ENCODE results near the gene CHMP3. TPM values are rescaled to one million over a fixed set of nuclear protein-coding genes. Genes with fewer than 3 reads are reported as not detected.

Gene CHMP3
- total and polyA plus RNA-seq, 2 of the 13 experiments (the other 11 are each of a cell fraction or from before 2014, with no cell fraction given), result 64.1 to 114 TPM

GRCh38 chr2:86471637-86472036 lies 91.6 kb downstream of the CHMP3 start:
- in situ Hi-C loops (cut with HindIII; ENCODE audit: extremely low pct_ligation_motif_present, low pct_unique_long_range_greater_than_20kb), result no loop called here
- FAIRE-seq, result no peak
- Histone ChIP-seq H3K4me3 (replicated peaks in 1 of 3; ENCODE audit: insufficient read depth in 1 of 3, low read depth in 2 of 3, low read length in 3 of 3) (no peak overlapping the region), H3K4me2 (ENCODE audit: low read depth, low read length) (no peak overlapping the region), H4K20me1 (ENCODE audit: insufficient read depth, low read length) (no peaks in the 10 kb centered on the region), H3K9ac (ENCODE audit: insufficient read depth, low read depth, low read length) (no peak overlapping the region), H3K79me2 (ENCODE audit: insufficient read depth, low read length) (no peaks in the 10 kb centered on the region), H2AFZ (ENCODE audit: low read length) (no peak overlapping the region), H3K4me1 (ENCODE audit: insufficient read depth, low read length) (no peaks in the 10 kb centered on the region), H3K27me3 (ENCODE audit: control insufficient read depth in 1 of 2, insufficient read depth in 2 of 2, low read length in 2 of 2) (no peaks in the 10 kb centered on the region), H3K9me3 (ENCODE audit: low read length) (no peaks in the 10 kb centered on the region), H3K27ac (ENCODE audit: extremely low read length, insufficient read depth, low read length) (no peak overlapping the region), H3K36me3 (replicated peaks in 1 of 2; ENCODE audit: control insufficient read depth in 1 of 2, insufficient read depth in 2 of 2, low read length in 2 of 2) (peaks cover 29 to 96% of the 10 kb centered on the region in 2 experiments)
- no peak for DNase-seq (ENCODE audit: low spot score)
- CTCF ChIA-PET (ENCODE audit: low intra/inter-chr PET ratio, low total read pairs), result no interaction called here
- no TSS peak for BruUV-seq (replicated peaks)
- ATAC-seq, result no peak
- intact Hi-C loops (cut with micrococcal nuclease; ENCODE audit: unreplicated experiment), result no loop called here
- TF ChIP-seq MYC (CRISPR knock-in tag; IDR thresholded peaks at IDR 0.05; ENCODE audit: borderline replicate concordance), result no peak
- TF ChIP-seq CREM (IDR thresholded peaks at IDR 0.05), result no peak
- TF ChIP-seq CREM (CRISPR knock-in tag; IDR thresholded peaks at IDR 0.05), result no peak
- no peak for TF ChIP-seq KLF11 (CRISPR knock-in tag; IDR thresholded peaks at IDR 0.05)
- TF ChIP-seq SKIL (CRISPR knock-in tag; IDR thresholded peaks at IDR 0.05; ENCODE audit: borderline replicate concordance), result no peak
- TF ChIP-seq ZNF775 (CRISPR knock-in tag; IDR thresholded peaks at IDR 0.05; ENCODE audit: borderline replicate concordance), result no peak
- TF ChIP-seq STAT5B (CRISPR knock-in tag; IDR thresholded peaks at IDR 0.05), result no peak
- no peak for TF ChIP-seq ZNF747 (CRISPR knock-in tag; IDR thresholded peaks at IDR 0.05; ENCODE audit: borderline replicate concordance)
- POLR2A ChIA-PET, result no interaction called here
- 93% methylated on average over 6 of the region's 6 CpGs for WGBS (ENCODE audit: low lambda C conversion rate)

GRCh38 chr2:86470890-86471289 lies 92.4 kb downstream of the CHMP3 start:
- Histone ChIP-seq H3K4me1 (ENCODE audit: insufficient read depth, low read length) (no peaks in the 10 kb centered on the region), H3K9ac (ENCODE audit: insufficient read depth, low read depth, low read length) (no peak overlapping the region), H3K36me3 (replicated peaks in 1 of 2; ENCODE audit: control insufficient read depth in 1 of 2, insufficient read depth in 2 of 2, low read length in 2 of 2) (peaks cover 33 to 98% of the 10 kb centered on the region in 2 experiments), H3K79me2 (ENCODE audit: insufficient read depth, low read length) (no peaks in the 10 kb centered on the region), H2AFZ (ENCODE audit: low read length) (no peak overlapping the region), H3K4me2 (ENCODE audit: low read depth, low read length) (no peak overlapping the region), H4K20me1 (ENCODE audit: insufficient read depth, low read length) (no peaks in the 10 kb centered on the region), H3K9me3 (ENCODE audit: low read length) (no peaks in the 10 kb centered on the region), H3K4me3 (replicated peaks in 1 of 3; ENCODE audit: insufficient read depth in 1 of 3, low read depth in 2 of 3, low read length in 3 of 3) (no peak overlapping the region), H3K27ac (ENCODE audit: extremely low read length, insufficient read depth, low read length) (no peak overlapping the region), H3K27me3 (ENCODE audit: control insufficient read depth in 1 of 2, insufficient read depth in 2 of 2, low read length in 2 of 2) (no peaks in the 10 kb centered on the region)
- in situ Hi-C loops (cut with HindIII; ENCODE audit: extremely low pct_ligation_motif_present, low pct_unique_long_range_greater_than_20kb), result no loop called here
- no TSS peak for BruUV-seq (replicated peaks)
- DNase-seq (ENCODE audit: low spot score) (no peak), FAIRE-seq (no peak), ATAC-seq (no peak)
- POLR2A ChIA-PET, result no interaction called here
- intact Hi-C loops (cut with micrococcal nuclease; ENCODE audit: unreplicated experiment), result no loop called here
- 100% methylated on average over 1 of the region's 1 CpG for WGBS (ENCODE audit: low lambda C conversion rate)
- CTCF ChIA-PET (ENCODE audit: low intra/inter-chr PET ratio, low total read pairs), result no interaction called here
- TF ChIP-seq NR0B2 (CRISPR knock-in tag; IDR thresholded peaks at IDR 0.05) (no peak), HCFC1 (IDR thresholded peaks at IDR 0.05; ENCODE audit: low read depth, low read length) (no peak), GPBP1L1 (CRISPR knock-in tag; IDR thresholded peaks at IDR 0.05) (no peak), TBP (CRISPR knock-in tag; IDR thresholded peaks at IDR 0.05) (no peak), ZNF282 (IDR thresholded peaks at IDR 0.05; ENCODE audit: partially characterized antibody) (no peak), RFX1 (IDR thresholded peaks at IDR 0.05) (no peak), WIZ (CRISPR knock-in tag; IDR thresholded peaks at IDR 0.05) (no peak)

All from HepG2 (cell line).